Neutrophil (primary cell): ENCODE data around the gene PDF.

Experiments
- H3K27ac ChIP-seq: fragments of 200-600 bp; sonication (generic); 2 replicates; pipeline ENCODE4 v1.5.1; 2016; ENCODE audit warnings: mild to moderate bottlenecking, moderate library complexity
- H3K27me3 ChIP-seq: fragments of 200-600 bp; sonication (generic); 2 replicates; pipeline ENCODE4 v1.6.0; 2016; ENCODE audit warnings: mild to moderate bottlenecking
- H3K36me3 ChIP-seq: fragments of 200-600 bp; sonication (generic); 2 replicates; pipeline ENCODE4 v1.5.1; 2017
- H3K4me1 ChIP-seq, 2 experiments: fragments of 200-600 bp in 1 of 2; sonication (generic) in 1 of 2; 1 replicate in 1 of 2; 2 replicates in 1 of 2; pipeline versions ENCODE4 v1.5.1 to v1.6.1; 2013 to 2016; ENCODE audit warnings: low read depth in 1 of 2, low read length in 1 of 2, mild to moderate bottlenecking in 1 of 2, moderate library complexity in 1 of 2; ENCODE audit not compliant: control insufficient read depth in 1 of 2, insufficient read depth in 1 of 2
- H3K4me3 ChIP-seq, 2 experiments: fragments of 200-600 bp in 1 of 2; sonication (generic) in 1 of 2; 1 replicate in 1 of 2; 2 replicates in 1 of 2; pipeline ENCODE4 v1.5.1; 2013 to 2016; ENCODE audit warnings: low read depth in 1 of 2, low read length in 1 of 2, mild to moderate bottlenecking in 1 of 2, moderate library complexity in 1 of 2
- H3K9me3 ChIP-seq: fragments of 200-600 bp; sonication (generic); 2 replicates; pipeline ENCODE4 v1.5.1; 2016
- TF ChIP-seq, protein P1 (sequence below): fragments of 200-600 bp; sonication (generic); IDR thresholded peaks from 2 replicates; pipeline ENCODE4 v1.5.1; 2016; ENCODE audit warnings: antibody characterized with exemption

Gene PDF

DNA sequence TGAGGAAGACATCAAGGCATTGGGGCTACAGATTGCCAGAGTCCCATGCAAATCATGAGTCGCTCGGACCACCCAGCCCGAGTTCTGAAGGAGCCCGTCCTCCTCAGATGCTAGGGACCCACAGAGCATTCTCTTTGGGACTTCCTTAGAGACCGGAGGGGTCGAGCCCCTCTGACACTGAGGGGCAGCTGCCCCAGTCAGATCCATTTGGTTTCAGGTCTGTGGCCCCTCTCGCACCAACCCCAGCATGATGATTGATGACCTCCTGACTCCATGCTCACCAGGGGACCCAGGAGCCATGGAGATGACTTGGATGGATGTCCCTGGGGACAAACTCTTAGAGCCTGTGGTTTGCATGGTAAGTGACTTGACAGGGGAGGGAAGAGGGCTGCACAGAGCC, 8.0 kb downstream of the PDF start:
- Histone ChIP-seq H3K36me3 (peaks cover 91% of the 10 kb centered on the region), H3K4me3 (no peak overlapping the region), H3K9me3 (no peaks in the 10 kb centered on the region), H3K27ac (no peak overlapping the region), H3K27me3 (no peaks in the 10 kb centered on the region), H3K4me1 (no peaks in the 10 kb centered on the region)
- TF ChIP-seq, protein P1, sequence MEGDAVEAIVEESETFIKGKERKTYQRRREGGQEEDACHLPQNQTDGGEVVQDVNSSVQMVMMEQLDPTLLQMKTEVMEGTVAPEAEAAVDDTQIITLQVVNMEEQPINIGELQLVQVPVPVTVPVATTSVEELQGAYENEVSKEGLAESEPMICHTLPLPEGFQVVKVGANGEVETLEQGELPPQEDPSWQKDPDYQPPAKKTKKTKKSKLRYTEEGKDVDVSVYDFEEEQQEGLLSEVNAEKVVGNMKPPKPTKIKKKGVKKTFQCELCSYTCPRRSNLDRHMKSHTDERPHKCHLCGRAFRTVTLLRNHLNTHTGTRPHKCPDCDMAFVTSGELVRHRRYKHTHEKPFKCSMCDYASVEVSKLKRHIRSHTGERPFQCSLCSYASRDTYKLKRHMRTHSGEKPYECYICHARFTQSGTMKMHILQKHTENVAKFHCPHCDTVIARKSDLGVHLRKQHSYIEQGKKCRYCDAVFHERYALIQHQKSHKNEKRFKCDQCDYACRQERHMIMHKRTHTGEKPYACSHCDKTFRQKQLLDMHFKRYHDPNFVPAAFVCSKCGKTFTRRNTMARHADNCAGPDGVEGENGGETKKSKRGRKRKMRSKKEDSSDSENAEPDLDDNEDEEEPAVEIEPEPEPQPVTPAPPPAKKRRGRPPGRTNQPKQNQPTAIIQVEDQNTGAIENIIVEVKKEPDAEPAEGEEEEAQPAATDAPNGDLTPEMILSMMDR, result no peak

DNA sequence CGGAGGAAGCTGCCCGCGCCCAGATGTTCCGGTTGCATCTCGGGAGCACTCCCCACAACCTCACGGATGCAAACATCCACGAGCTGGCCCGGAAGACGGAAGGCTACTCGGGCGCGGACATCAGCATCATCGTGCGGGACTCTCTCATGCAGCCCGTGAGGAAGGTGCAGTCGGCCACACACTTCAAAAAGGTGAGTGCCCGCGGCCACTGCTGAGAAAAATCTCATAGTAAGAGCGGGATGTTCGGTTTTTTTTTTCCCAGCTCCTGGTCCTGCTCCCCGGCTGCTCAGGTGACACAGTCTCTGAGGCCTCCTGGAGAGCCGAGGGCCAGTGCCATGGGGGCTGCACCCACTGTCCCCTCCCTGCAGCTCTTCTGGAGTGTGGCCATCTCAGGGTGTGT, 9.3 kb downstream of the PDF start:
- Histone ChIP-seq H3K4me3 (no peak overlapping the region), H3K4me1 (no peaks in the 10 kb centered on the region), H3K27me3 (no peaks in the 10 kb centered on the region), H3K27ac (no peak overlapping the region), H3K9me3 (no peaks in the 10 kb centered on the region), H3K36me3 (peaks cover 97% of the 10 kb centered on the region)
- TF ChIP-seq, protein P1, result no peak

DNA sequence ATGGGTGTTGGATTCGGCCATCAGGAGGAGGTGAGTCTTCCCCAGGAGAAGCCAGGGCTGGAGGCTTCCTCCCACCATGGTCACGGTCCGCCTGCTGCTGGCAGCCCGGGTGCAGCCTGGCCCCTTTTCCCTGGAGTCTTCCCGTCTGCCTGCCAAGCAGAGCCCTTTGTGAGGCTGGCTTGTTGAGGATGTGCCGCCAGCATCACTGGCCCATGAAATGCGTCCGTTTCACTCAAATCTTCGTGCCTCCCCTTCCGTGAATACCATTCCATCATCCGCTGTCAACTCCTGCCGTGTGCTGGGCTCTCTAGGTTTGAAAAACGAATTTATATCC, 9.7 kb downstream of the PDF start:
- Histone ChIP-seq H3K36me3 (peaks cover 97% of the 10 kb centered on the region), H3K4me1 (no peaks in the 10 kb centered on the region), H3K27me3 (no peaks in the 10 kb centered on the region)

DNA sequence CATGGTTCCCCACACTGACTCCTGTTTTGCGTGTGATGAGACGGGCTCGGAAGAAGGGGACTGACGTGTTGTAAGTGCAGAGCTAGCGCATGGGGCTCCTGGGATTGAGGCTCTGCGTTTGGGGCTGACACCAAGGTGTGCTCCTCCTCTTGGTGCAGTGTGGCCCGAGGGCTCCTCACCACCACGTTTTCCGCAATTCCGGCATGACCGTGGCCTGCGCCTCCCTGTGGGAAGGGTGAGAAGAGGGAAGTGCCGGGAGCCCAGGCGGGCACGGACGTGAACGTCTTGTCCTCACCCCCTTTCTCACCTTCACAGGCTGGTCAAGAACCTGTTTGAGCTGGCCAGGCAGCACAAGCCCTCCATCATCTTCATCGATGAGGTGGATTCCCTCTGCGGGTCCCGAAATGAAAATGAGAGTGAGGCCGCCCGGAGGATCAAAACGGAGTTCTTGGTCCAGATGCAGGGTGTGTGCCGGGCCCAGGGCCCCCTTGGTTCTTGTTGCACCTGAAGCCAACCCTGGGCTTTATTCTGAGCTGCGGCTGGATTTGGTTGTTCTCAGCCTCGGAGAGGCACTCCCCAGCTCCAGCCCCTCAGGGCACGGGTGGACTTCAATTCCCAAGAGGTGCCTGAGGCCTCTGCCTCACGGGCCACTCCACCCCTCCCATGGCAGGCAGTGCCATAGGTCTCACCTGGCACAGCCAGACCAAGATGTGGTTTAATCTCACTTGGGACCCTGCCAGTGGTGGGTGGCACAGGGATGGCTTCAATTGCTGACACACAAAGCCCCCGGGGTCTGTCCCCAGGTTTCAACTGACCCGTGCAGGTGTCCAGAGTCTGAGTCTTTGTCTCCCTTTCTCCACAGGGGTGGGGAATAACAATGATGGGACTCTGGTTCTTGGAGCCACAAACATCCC, 10.3 kb downstream of the PDF start:
- no peak overlapping the region for H3K4me3 ChIP-seq
- no peak overlapping the region for H3K27ac ChIP-seq
- H3K4me1 ChIP-seq, result no peaks in the 10 kb centered on the region
- TF ChIP-seq, protein P1, result no peak
- no peaks in the 10 kb centered on the region for H3K27me3 ChIP-seq
- no peaks in the 10 kb centered on the region for H3K9me3 ChIP-seq
- H3K36me3 ChIP-seq, result peaks cover 97% of the 10 kb centered on the region

More for the DNA sequence above, 9.7 kb downstream of the PDF start:
- Histone ChIP-seq H3K4me3 (no peak overlapping the region), H3K9me3 (no peaks in the 10 kb centered on the region), H3K27ac (no peak overlapping the region)
- TF ChIP-seq, protein P1, result no peak

DNA sequence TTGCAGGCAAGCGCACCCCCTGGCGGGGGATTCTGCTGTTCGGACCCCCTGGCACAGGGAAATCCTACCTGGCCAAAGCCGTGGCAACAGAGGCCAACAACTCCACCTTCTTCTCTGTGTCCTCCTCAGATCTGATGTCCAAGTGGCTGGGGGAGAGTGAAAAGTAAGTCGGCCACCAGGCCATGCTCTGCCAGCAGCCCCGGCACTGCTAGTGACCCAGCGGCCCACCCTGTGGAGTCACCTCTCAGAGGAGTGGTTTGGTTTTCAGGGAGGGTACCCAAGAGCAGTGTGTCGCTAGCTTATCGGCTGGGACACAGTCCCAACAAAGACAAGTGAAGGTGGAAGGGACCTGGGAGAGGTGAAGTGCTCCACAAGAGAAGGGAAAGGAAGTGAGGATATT, 11.0 kb downstream of the PDF start:
- Histone ChIP-seq H3K4me1 (no peaks in the 10 kb centered on the region), H3K36me3 (peaks cover 97% of the 10 kb centered on the region), H3K4me3 (no peak overlapping the region), H3K27me3 (no peaks in the 10 kb centered on the region), H3K27ac (no peak overlapping the region), H3K9me3 (no peaks in the 10 kb centered on the region)
- TF ChIP-seq, protein P1, result no peak
